Endothelial cell of umbilical vein (primary cell): ENCODE results near the gene RSPRY1. TPM values are rescaled to one million over a fixed set of nuclear protein-coding genes. Genes with fewer than 3 reads are reported as not detected.
A peak's percentile ranks its signal among the peaks of the same experiment; 100 is the strongest.

Experiments used
- BruUV-seq: library from RNA; stranded (reverse); fragments of 400-500 nt; replicated peaks from 2 replicates; lab custom pipeline; 2021; lab: Mats Ljungman, UMichigan
- CTCF ChIA-PET: fragments of 300-600, 350-600 bp; sonication (Branson Sonifier 250); formaldehyde crosslinking; loops from one replicate; lab custom pipeline; 2021; ENCODE audit warnings: antibody characterized with exemption, inconsistent platforms; lab: Charles Lee
- POLR2A ChIA-PET: fragments of 300-600, 350-600 bp; sonication (Branson Sonifier 250); formaldehyde crosslinking; loops from one replicate; lab custom pipeline; 2021; ENCODE audit warnings: antibody characterized with exemption, inconsistent platforms; lab: Charles Lee
- DNase-seq: peaks from one replicate; pipeline ENCODE4 v3.0.0-alpha.2; 2011; ENCODE audit warnings: low read depth, low spot score
- FAIRE-seq: peaks from 2 replicates; lab custom pipeline; 2011; peaks lifted over from hg19 to GRCh38; lab: Jason Lieb, UNC
- H2AFZ ChIP-seq: 2 replicates; pipeline ENCODE4 v1.6.0; 2012; ENCODE audit warnings: low read depth, low read length, control low read depth, inconsistent platforms
- H3K27ac ChIP-seq: 2 replicates; pipeline ENCODE4 v1.5.1; 2011; ENCODE audit warnings: low read depth, mild to moderate bottlenecking, control low read depth, low read length, moderate library complexity; ENCODE audit not compliant: insufficient read depth
- H3K27me3 ChIP-seq, 2 experiments: 2 replicates each; pipeline versions ENCODE4 v1.6.0 to v1.6.1; 2011; ENCODE audit warnings: low read length in 2 of 2, mixed read lengths in 1 of 2; ENCODE audit not compliant: control insufficient read depth in 2 of 2, insufficient read depth in 2 of 2
- H3K36me3 ChIP-seq, 2 experiments: 2 replicates in 1 of 2; 3 replicates in 1 of 2; pipeline ENCODE4 v1.5.1; 2011; ENCODE audit warnings: low read length in 2 of 2, mild to moderate bottlenecking in 1 of 2, moderate library complexity in 1 of 2; ENCODE audit not compliant: control insufficient read depth in 2 of 2, insufficient read depth in 2 of 2; ENCODE audit errors: extremely low read depth in 1 of 2
- H3K4me1 ChIP-seq: 3 replicates; pipeline ENCODE4 v1.5.1; 2011; ENCODE audit warnings: mild to moderate bottlenecking, low read length; ENCODE audit not compliant: control insufficient read depth, insufficient read depth; ENCODE audit errors: extremely low read depth
- H3K4me2 ChIP-seq: 2 replicates; pipeline ENCODE4 v1.6.1; 2011; ENCODE audit warnings: low read length, control low read depth, mixed read lengths; ENCODE audit not compliant: insufficient read depth
- H3K4me3 ChIP-seq, 3 experiments: fragments of 200-600 bp in 1 of 3; sonication (generic), shearing (Covaris generic) in 1 of 3; replicated peaks in 1 of 3; 2 replicates each; pipeline ENCODE4 v1.5.1; 2011 to 2016; ENCODE audit warnings: control low read depth in 3 of 3, low read length in 3 of 3, mild to moderate bottlenecking in 2 of 3, inconsistent platforms in 1 of 3, low read depth in 1 of 3, moderate library complexity in 1 of 3; ENCODE audit not compliant: insufficient read depth in 1 of 3
- H3K79me2 ChIP-seq: 2 replicates; pipeline ENCODE4 v1.6.0; 2012; ENCODE audit warnings: low read length, inconsistent platforms; ENCODE audit not compliant: control insufficient read depth, insufficient read depth
- H3K9ac ChIP-seq: replicated peaks from 2 replicates; pipeline ENCODE3; 2011; ENCODE audit warnings: low read length, control low read depth; ENCODE audit not compliant: insufficient read depth; ENCODE audit errors: extremely low read depth
- H3K9me1 ChIP-seq: replicated peaks from 3 replicates; pipeline ENCODE4 v1.6.0; 2011; ENCODE audit warnings: mild to moderate bottlenecking, low read length; ENCODE audit not compliant: control insufficient read depth, insufficient read depth; ENCODE audit errors: extremely low read depth
- H3K9me3 ChIP-seq: replicated peaks from 2 replicates; pipeline ENCODE4 v1.5.1; 2012; ENCODE audit warnings: low read length, inconsistent platforms; ENCODE audit not compliant: control insufficient read depth, insufficient read depth
- H4K20me1 ChIP-seq: replicated peaks from 2 replicates; pipeline ENCODE3; 2011; ENCODE audit warnings: mild to moderate bottlenecking, low read length; ENCODE audit not compliant: control insufficient read depth, insufficient read depth; ENCODE audit errors: extremely low read depth
- CTCF ChIP-seq, 2 donors: IDR thresholded peaks; 1 replicate in 1 of 2; 2 replicates in 1 of 2; pipeline ENCODE4 v1.5.1; 2011; ENCODE audit warnings: low read length in 2 of 2, mild to moderate bottlenecking in 2 of 2, moderate library complexity in 2 of 2, control low read depth in 1 of 2, inconsistent platforms in 1 of 2, low read depth in 1 of 2; ENCODE audit not compliant: insufficient read depth in 1 of 2; ENCODE audit errors: extremely low read depth in 1 of 2
- EZH2 ChIP-seq: IDR thresholded peaks from 2 replicates; pipeline ENCODE4 v1.6.1; 2012; ENCODE audit warnings: borderline replicate concordance, low read depth, mild to moderate bottlenecking, moderate library complexity, low read length, inconsistent platforms; ENCODE audit not compliant: severe bottlenecking
- FOS ChIP-seq: IDR thresholded peaks from 2 replicates; pipeline ENCODE4 v1.6.1; 2011; ENCODE audit warnings: mild to moderate bottlenecking, low read length, moderate library complexity, borderline replicate concordance; ENCODE audit not compliant: insufficient read depth
- GATA2 ChIP-seq: IDR thresholded peaks from 2 replicates; pipeline ENCODE4 v1.7.0; 2011; ENCODE audit warnings: low read depth, mild to moderate bottlenecking, moderate library complexity, mixed read lengths, low read length; ENCODE audit not compliant: insufficient read length, insufficient read depth
- JUN ChIP-seq: IDR thresholded peaks from 2 replicates; pipeline ENCODE4 v1.6.1; 2011; ENCODE audit warnings: borderline replicate concordance, low read depth; ENCODE audit not compliant: insufficient read length, insufficient read depth
- MAX ChIP-seq: IDR thresholded peaks from 2 replicates; pipeline ENCODE4 v1.6.1; 2011; ENCODE audit not compliant: insufficient read depth, insufficient read length
- MYC ChIP-seq: IDR thresholded peaks from one replicate; pipeline ENCODE4 v1.6.1; 2011; ENCODE audit warnings: mild to moderate bottlenecking, low read depth, low read length
- POLR2A ChIP-seq: IDR thresholded peaks from 2 replicates; pipeline ENCODE4 v1.6.1; 2012; ENCODE audit warnings: low read depth, mild to moderate bottlenecking, control low read depth, low read length
- POLR2AphosphoS5 ChIP-seq: IDR thresholded peaks from 2 replicates; pipeline ENCODE4 v1.6.1; 2012; ENCODE audit warnings: low read depth, mild to moderate bottlenecking, control low read depth, low read length, moderate library complexity; ENCODE audit not compliant: insufficient read depth
- dilution Hi-C: fragments of 300-500 bp; cut with MboI; formaldehyde crosslinking; loops from one replicate; pipeline ENCODE4 v1.15.0; 2019; ENCODE audit warnings: low sequenced_read_pairs; ENCODE audit not compliant: extremely low pct_ligation_motif_present
- intact Hi-C: fragments of 100-400 bp; cut with micrococcal nuclease; formaldehyde crosslinking; loops from one replicate; pipeline ENCODE4 v1.10.0; 2022
- polyA plus RNA-seq, 4 experiments: library from polyadenylated mRNA; depleted of rRNA in 3 of 4; stranded (reverse) in 3 of 4; unstranded in 1 of 4; fragments of >200 nt; gene quantifications; 2 replicates each; pipeline versions ENCODE4 v1.2.1 to v1.2.3, GENCODE V29; 2011 to 2012; ENCODE audit warnings: missing spikeins in 1 of 4
- total RNA-seq: library from RNA; stranded (reverse); gene quantifications from 2 replicates; pipeline ENCODE4 v1.2.3, GENCODE V29; 2021

Gene RSPRY1
- total and polyA plus RNA-seq, 2 donors (not counting 3 experiments of a cell fraction or from before 2014, with no cell fraction given): 28.5 to 55.1 TPM

GRCh38 chr16:57194512-57194911 lies 8.4 kb downstream of the RSPRY1 start:
- Histone ChIP-seq H3K4me2 (peak overlapping the region; percentile 92), H3K27me3 (no peaks in the 10 kb centered on the region), H3K9ac (peak overlapping the region; percentile 86), H3K9me3 (no peaks in the 10 kb centered on the region), H3K36me3 (peaks cover 0 to 3% of the 10 kb centered on the region in 2 experiments), H2AFZ (no peak overlapping the region), H3K79me2 (peaks cover 81% of the 10 kb centered on the region), H4K20me1 (no peaks in the 10 kb centered on the region), H3K4me1 (peaks cover 59% of the 10 kb centered on the region), H3K27ac (peak overlapping the region; percentile 92), H3K4me3 (peak overlapping the region in 1 of 3 experiments; percentile 60), H3K9me1 (no peaks in the 10 kb centered on the region)
- BruUV-seq: no TSS peak
- ChIA-PET CTCF (interaction anchor here (0.7 to 1.7 kb wide), 7 partner anchors 9 to 102 kb away, joined by 3 to 7 read pairs (median 4); partner anchors contain the start of genes CPNE2, PSME3IP1 and RSPRY1), POLR2A (interaction anchor here (0.6 to 0.8 kb wide), 2 partner anchors 9 to 184 kb away, joined by 3 to 4 read pairs; partner anchors contain the start of gene PSME3IP1)
- no peak for TF ChIP-seq MYC
- TF ChIP-seq MAX: no peak
- TF ChIP-seq POLR2AphosphoS5: peak; percentile 57
- no peak for TF ChIP-seq EZH2
- TF ChIP-seq JUN: peak; percentile 89
- TF ChIP-seq POLR2A: no peak
- TF ChIP-seq CTCF (IDR thresholded peaks at IDR 0.05; ENCODE audit: extremely low read depth in 1 of 2, insufficient read depth in 1 of 2, low read depth in 1 of 2, low read length in 2 of 2): no peak
- peak; percentile 31 for TF ChIP-seq GATA2
- TF ChIP-seq FOS: peak; percentile 85
- DNase-seq: peak; percentile 89
- intact Hi-C loops (loop anchor here (1.0 to 2.0 kb wide), 2 partner anchors 8 to 50 kb away; partner anchors contain the start of genes ARL2BP, PSME3IP1 and RSPRY1), dilution Hi-C loops (no loop called here)
- peak; percentile 81 for FAIRE-seq
